ENCODE data around the gene JAK1. TPM values are rescaled to one million over a fixed set of nuclear protein-coding genes. Genes with fewer than 3 reads are reported as not detected.
A peak's percentile ranks its signal among the peaks of the same experiment; 100 is the strongest.

Gene JAK1
- total RNA-seq, 3 donors from 2014 or later, result 179 to 258 (median 196) TPM

DNA sequence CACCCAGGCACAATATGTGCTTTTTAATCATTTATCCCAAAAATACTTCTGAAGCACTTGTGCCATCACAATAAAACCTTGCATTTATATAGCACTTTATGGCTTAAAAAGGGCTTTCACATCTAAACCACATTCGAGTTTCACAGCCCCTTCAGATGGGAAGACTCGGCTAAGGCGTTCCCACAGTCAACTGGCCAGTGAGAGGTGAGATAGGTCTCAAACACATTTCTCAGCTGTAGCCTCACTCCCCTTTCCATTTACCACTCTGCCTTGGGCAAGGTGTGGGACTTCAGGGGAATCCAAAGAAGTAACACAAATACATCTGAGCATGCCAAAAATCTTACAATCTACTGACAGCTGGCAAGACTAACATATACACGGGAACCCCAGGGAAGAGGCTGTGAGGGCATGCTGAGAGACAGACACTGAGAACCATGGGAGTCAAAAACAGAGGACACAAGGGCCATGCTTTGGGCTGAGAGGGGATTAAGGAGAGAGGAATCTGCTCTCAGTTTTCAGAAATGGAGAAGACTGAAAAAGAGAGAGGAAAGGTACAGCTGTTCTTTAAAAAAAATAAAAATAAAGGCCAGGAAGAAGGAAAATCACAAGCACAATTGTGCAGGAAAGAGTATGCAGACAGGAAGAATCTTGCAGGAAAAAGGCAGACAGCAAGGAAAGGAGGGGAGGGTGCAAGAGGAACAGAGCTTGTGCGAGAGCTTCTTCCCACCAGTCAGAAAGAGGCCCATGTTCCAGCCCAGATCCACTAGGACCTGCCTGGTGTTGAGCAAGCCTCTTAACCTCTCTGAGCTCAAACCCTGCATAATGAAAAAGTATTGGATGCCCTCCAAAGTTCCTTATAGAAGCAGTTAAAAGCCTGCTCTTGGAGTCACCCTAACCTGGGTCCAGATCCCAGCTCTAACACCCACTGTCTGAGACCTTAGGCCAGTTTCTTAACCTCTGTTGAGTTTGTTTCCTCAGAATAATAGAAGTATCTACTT is 73.5 kb downstream of the JAK1 start:
- Histone ChIP-seq H3K9me3 (no peaks in the 10 kb centered on the region), H3K4me3 (no peak overlapping the region), H3K27ac (peak overlapping the region in 1 of 2 donors; percentile 1), H3K27me3 (no peaks in the 10 kb centered on the region), H3K36me3 (no peaks in the 10 kb centered on the region), H3K4me1 (peaks cover 0 to 11% of the 10 kb centered on the region in 2 donors)
- TF ChIP-seq, protein P1, sequence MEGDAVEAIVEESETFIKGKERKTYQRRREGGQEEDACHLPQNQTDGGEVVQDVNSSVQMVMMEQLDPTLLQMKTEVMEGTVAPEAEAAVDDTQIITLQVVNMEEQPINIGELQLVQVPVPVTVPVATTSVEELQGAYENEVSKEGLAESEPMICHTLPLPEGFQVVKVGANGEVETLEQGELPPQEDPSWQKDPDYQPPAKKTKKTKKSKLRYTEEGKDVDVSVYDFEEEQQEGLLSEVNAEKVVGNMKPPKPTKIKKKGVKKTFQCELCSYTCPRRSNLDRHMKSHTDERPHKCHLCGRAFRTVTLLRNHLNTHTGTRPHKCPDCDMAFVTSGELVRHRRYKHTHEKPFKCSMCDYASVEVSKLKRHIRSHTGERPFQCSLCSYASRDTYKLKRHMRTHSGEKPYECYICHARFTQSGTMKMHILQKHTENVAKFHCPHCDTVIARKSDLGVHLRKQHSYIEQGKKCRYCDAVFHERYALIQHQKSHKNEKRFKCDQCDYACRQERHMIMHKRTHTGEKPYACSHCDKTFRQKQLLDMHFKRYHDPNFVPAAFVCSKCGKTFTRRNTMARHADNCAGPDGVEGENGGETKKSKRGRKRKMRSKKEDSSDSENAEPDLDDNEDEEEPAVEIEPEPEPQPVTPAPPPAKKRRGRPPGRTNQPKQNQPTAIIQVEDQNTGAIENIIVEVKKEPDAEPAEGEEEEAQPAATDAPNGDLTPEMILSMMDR (IDR thresholded peaks at IDR 0.05), result no peak
- TF ChIP-seq POLR2AphosphoS5 (IDR thresholded peaks at IDR 0.05) (no peak), POLR2A (IDR thresholded peaks at IDR 0.05) (no peak)
- no peak for DNase-seq (ENCODE audit: low spot score in 2 of 2)
- intact Hi-C loops (cut with DNase I; ENCODE audit: low total_unique reads), result no loop called here

DNA sequence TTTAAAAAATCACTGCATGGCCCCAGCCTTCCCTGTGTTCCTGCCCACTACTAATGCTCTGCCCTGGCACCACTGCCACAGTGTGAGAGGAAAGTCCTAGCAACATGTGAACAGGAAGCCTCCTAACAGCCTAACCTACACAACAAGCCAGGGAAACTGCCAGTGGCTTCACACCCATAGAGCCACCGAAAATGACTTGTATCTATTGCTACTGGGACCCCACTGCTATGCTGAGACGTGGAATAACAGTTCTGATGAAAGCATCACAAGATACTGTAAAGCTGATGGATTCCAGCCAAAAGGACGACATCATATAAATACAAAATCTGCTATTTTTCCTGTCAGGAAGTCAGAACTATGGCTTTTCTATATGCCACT is 74.9 kb downstream of the JAK1 start:
- no peak for DNase-seq (ENCODE audit: low spot score in 2 of 2)
- Histone ChIP-seq H3K36me3 (no peaks in the 10 kb centered on the region), H3K4me3 (no peak overlapping the region), H3K4me1 (peaks cover 0 to 8% of the 10 kb centered on the region in 2 donors), H3K27me3 (no peaks in the 10 kb centered on the region), H3K27ac (no peak overlapping the region), H3K9me3 (no peaks in the 10 kb centered on the region)
- intact Hi-C loops (cut with DNase I; ENCODE audit: low total_unique reads), result no loop called here
- no peak for TF ChIP-seq POLR2AphosphoS5 (IDR thresholded peaks at IDR 0.05)
- TF ChIP-seq, protein P1 (IDR thresholded peaks at IDR 0.05), result no peak
- TF ChIP-seq POLR2A (IDR thresholded peaks at IDR 0.05), result no peak

DNA sequence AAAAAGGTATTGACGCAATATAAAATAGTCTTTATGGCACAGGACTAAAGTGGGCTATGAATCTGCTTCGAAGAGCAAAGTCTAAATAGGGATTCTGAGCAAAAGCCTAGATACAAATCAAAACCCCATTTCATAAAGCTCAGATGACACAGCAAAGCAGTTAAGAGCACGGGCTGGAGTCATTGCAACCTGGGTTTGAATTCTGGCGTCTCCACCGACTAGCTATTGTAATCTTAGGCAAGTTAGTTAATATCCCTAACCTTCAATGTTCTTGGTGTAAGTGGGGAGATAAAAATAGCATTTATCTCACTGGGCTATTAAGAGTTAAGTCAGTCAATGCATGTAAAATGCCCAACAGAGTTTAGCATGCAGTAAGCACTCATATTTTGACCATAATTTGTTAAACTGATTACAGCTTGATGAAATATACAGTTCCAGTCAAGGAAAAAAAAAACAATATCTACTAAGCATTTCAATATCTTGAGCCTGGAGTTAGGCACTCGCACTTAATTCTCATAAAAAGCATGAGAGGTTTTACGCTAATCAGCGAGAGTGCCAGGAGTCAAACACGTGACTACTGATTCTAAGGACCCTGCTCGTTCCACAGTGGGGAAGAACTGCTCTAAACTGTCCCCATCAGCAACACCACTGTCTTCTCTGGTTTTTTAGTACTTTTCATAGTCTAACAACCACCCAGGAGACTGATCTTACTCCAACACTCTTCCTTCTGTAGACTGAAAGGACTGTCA is 75.5 kb downstream of the JAK1 start:
- no peaks in the 10 kb centered on the region for H3K27me3 ChIP-seq
- H3K4me1 ChIP-seq, result peaks cover 0 to 8% of the 10 kb centered on the region in 2 donors
- TF ChIP-seq POLR2AphosphoS5 (IDR thresholded peaks at IDR 0.05) (no peak), POLR2A (IDR thresholded peaks at IDR 0.05) (no peak)
- TF ChIP-seq, protein P1 (IDR thresholded peaks at IDR 0.05), result no peak
- no peak for DNase-seq (ENCODE audit: low spot score in 2 of 2)
- no peak overlapping the region for H3K27ac ChIP-seq
- intact Hi-C loops (cut with DNase I; ENCODE audit: low total_unique reads), result no loop called here
- H3K36me3 ChIP-seq, result no peaks in the 10 kb centered on the region
- no peaks in the 10 kb centered on the region for H3K9me3 ChIP-seq
- H3K4me3 ChIP-seq, result no peak overlapping the region

DNA sequence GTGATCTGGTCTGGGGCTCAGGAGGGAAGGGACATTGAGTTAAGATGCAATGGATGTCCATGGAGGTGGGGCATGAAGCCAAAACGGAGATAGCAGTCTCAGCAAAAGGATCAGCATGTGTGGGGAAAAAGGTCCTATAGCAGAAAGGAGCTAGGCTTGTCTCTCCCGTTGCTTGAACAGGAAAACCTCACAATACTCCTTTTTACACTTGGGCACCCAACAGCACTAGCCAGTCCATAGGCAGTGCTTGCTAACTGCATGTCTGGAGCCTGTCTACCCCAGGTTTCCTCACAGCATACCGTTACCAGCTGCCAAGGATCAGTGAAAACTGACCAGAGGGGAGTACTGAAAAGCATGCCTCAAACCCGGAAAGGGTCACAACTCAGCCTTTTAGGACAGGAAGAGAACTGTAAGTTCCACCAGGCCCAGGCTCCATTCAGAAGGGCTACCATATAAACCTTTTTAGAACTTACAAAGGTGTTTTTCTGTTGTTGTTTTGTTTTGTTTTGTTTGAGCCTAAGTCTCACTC is 78.6 kb downstream of the JAK1 start:
- Histone ChIP-seq H3K27me3 (no peaks in the 10 kb centered on the region), H3K36me3 (peaks cover 3% of the 10 kb centered on the region), H3K4me1 (peaks cover 0 to 2% of the 10 kb centered on the region in 2 donors), H3K9me3 (no peaks in the 10 kb centered on the region), H3K4me3 (no peak overlapping the region), H3K27ac (no peak overlapping the region)
- no peak for TF ChIP-seq POLR2A (IDR thresholded peaks at IDR 0.05)
- no peak for TF ChIP-seq POLR2AphosphoS5 (IDR thresholded peaks at IDR 0.05)
- TF ChIP-seq, protein P1 (IDR thresholded peaks at IDR 0.05), result no peak
- intact Hi-C loops (cut with DNase I; ENCODE audit: low total_unique reads), result no loop called here
- DNase-seq (ENCODE audit: low spot score in 2 of 2), result no peak

All from breast epithelium (tissue), 4 donors.